ENCODE results near the gene PHOX2B. TPM values are rescaled to one million over a fixed set of nuclear protein-coding genes. Genes with fewer than 3 reads are reported as not detected.

The PHOX2B gene
- total and polyA plus RNA-seq, 8 donors = 0.48 to 2.0 TPM; not detected in 6

DNA sequence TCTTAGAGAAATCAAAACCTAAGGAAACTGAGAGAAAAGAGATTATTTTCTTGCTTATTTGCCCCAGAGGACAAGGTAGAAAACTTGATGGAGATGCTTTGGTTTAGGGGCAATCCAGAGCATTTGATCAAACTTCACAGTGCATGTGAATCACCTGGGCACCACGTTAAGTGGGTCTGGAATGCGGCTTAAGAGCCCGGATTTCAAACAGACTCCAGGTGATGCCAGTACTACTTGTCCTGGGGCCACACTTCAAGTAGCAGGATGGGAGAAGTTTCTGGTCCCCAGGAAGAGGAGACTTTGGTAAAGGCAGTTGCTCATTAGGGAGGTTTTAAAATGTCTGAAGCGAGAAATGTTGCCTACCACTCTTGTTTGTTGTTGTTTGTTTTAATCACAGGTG is 51.8 kb downstream of the PHOX2B start:
- intact Hi-C loops (cut with DNase I; ENCODE audit: low total_unique reads) = loop anchor here (10.0 kb wide), 1 partner anchor 188 kb away; no protein-coding TSS in a partner anchor
- Histone ChIP-seq H3K4me1 (no peaks in the 10 kb centered on the region), H3K4me3 (no peak overlapping the region), H3K36me3 (peaks cover 0 to 13% (median 9%) of the 10 kb centered on the region in 4 donors), H3K27ac (no peak overlapping the region), H3K27me3 (peaks cover 0 to 3% (median 0%) of the 10 kb centered on the region in 3 donors), H3K9me3 (no peaks in the 10 kb centered on the region)
- TF ChIP-seq, protein P1, sequence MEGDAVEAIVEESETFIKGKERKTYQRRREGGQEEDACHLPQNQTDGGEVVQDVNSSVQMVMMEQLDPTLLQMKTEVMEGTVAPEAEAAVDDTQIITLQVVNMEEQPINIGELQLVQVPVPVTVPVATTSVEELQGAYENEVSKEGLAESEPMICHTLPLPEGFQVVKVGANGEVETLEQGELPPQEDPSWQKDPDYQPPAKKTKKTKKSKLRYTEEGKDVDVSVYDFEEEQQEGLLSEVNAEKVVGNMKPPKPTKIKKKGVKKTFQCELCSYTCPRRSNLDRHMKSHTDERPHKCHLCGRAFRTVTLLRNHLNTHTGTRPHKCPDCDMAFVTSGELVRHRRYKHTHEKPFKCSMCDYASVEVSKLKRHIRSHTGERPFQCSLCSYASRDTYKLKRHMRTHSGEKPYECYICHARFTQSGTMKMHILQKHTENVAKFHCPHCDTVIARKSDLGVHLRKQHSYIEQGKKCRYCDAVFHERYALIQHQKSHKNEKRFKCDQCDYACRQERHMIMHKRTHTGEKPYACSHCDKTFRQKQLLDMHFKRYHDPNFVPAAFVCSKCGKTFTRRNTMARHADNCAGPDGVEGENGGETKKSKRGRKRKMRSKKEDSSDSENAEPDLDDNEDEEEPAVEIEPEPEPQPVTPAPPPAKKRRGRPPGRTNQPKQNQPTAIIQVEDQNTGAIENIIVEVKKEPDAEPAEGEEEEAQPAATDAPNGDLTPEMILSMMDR (IDR thresholded peaks at IDR 0.05) = no peak
- TF ChIP-seq EP300 (IDR thresholded peaks at IDR 0.05) (no peak), POLR2AphosphoS5 (IDR thresholded peaks at IDR 0.05) (no peak), POLR2A (IDR thresholded peaks at IDR 0.05) (no peak)
- 57 to 70% (median 63%) methylated on average over 4 of the region's 4 CpGs for WGBS, 5 donors
- DNase-seq = no peak

DNA sequence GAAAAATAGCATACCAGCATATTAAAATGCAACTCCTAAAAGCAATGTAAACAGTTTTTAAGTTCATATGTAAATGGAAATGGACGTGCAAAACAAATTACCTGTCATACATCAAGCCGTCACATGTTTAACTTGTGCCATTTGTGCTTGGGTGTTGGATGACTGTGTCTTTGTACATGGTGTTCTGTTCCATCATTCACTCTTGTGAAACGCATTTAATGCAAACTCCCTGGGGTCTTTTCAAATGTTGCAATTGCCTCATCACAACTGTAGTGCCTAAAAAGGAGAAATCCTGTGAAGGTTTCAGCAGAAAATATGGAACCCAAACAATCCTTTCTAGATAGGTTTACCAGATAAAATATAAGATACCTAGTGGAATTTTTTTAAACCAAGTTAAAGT is 52.4 kb downstream of the PHOX2B start:
- no peak overlapping the region for H3K27ac ChIP-seq
- intact Hi-C loops (cut with DNase I; ENCODE audit: low total_unique reads) = loop anchor here (10.0 kb wide), 1 partner anchor 189 kb away; no protein-coding TSS in a partner anchor
- H3K36me3 ChIP-seq = peaks cover 0 to 16% (median 12%) of the 10 kb centered on the region in 4 donors
- no peak for TF ChIP-seq EP300 (IDR thresholded peaks at IDR 0.05)
- TF ChIP-seq POLR2A (IDR thresholded peaks at IDR 0.05) = no peak
- TF ChIP-seq, protein P1 (IDR thresholded peaks at IDR 0.05) = no peak
- H3K4me1 ChIP-seq = no peaks in the 10 kb centered on the region
- no peak overlapping the region for H3K4me3 ChIP-seq
- DNase-seq = no peak
- peaks cover 0 to 3% (median 0%) of the 10 kb centered on the region in 3 donors for H3K27me3 ChIP-seq
- WGBS, 5 donors = 74 to 86% (median 81%) methylated on average over 3 of the region's 3 CpGs
- no peaks in the 10 kb centered on the region for H3K9me3 ChIP-seq

Small RNAs within 50 kb of the gene (small RNA-seq; reads per million reads assigned to genes)
- gene RNU1-49P = 0 reads per million in 4 donors

Other genes with a start within 250 kb of the PHOX2B start
- 10 to 100 TPM; 15.6 to 37.1 (median 23.9) TPM for gene LIMCH1, start 210.6 kb downstream of the PHOX2B start, total RNA-seq
- 1 to 10 TPM; 4.7 to 7.5 (median 7.5) TPM for gene LIMCH1, start 210.6 kb downstream of the PHOX2B start, polyA plus RNA-seq
- gene TMEM33, start 186.7 kb upstream of the PHOX2B start, total RNA-seq = 100 to 1,000 TPM in 1 of 5 donors, 10 to 100 TPM in 4; 15.8 to 130 (median 53.2) TPM
- gene TMEM33, start 186.7 kb upstream of the PHOX2B start, polyA plus RNA-seq = 1 to 10 TPM; 2.4 to 9.1 (median 8.3) TPM
- gene DCAF4L1, start 233.0 kb upstream of the PHOX2B start, total RNA-seq = not detected
- under 1 TPM in 1 of 3 donors, not detected in 2; 0.05 TPM for gene DCAF4L1, start 233.0 kb upstream of the PHOX2B start, polyA plus RNA-seq
- 10 to 100 TPM in 4 of 5 donors, 1 to 10 TPM in 1; 7.0 to 97.5 (median 70.0) TPM for gene SLC30A9, start 241.8 kb upstream of the PHOX2B start, total RNA-seq
- 10 to 100 TPM; 10.2 to 24.9 (median 21.2) TPM for gene SLC30A9, start 241.8 kb upstream of the PHOX2B start, polyA plus RNA-seq